Body of pancreas (tissue), 4 donors: Measurements from ENCODE around the gene GLRA2.

Source experiments
- CTCF ChIP-seq, 7 experiments: fragments of 450-650 bp in 4 of 7; fragments of 200-600 bp in 3 of 7; sonication (generic) in 3 of 7; IDR thresholded peaks; one replicate each; pipeline ENCODE4 v1.5.1; 2016 to 2019; ENCODE audit warnings: antibody characterized with exemption in 7 of 7
- POLR2A ChIP-seq, 3 donors: fragments of 450-650 bp; IDR thresholded peaks; one replicate each; pipeline ENCODE4 v1.6.1; 2016; ENCODE audit warnings: antibody characterized with exemption in 3 of 3, mild to moderate bottlenecking in 2 of 3

GRCh38 chrX:14533867-14534266 lies 4.5 kb downstream of the GLRA2 start:
- TF ChIP-seq CTCF (IDR thresholded peaks at IDR 0.05): no peak
- no peak for TF ChIP-seq POLR2A (IDR thresholded peaks at IDR 0.05)
